Measurements from ENCODE around the gene KRTAP1-3.
"Not testable (repeated sequence)": the region's sequence is repeated elsewhere in the genome, so short reads cannot be mapped to it uniquely, and the experiment has no call there.

Gene KRTAP1-3, protein sequence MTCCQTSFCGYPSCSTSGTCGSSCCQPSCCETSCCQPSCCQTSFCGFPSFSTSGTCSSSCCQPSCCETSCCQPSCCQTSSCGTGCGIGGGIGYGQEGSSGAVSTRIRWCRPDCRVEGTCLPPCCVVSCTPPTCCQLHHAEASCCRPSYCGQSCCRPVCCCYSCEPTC

GRCh38 chr17:41034346-41034935, at the start of gene KRTAP1-3:
Gene KRTAP1-3, minus strand, starts transcription at chr17:41034874. Its CDS starts 53 bp downstream, at chr17:41034821.
- DNase-seq = not testable (repeated sequence)

DNA sequence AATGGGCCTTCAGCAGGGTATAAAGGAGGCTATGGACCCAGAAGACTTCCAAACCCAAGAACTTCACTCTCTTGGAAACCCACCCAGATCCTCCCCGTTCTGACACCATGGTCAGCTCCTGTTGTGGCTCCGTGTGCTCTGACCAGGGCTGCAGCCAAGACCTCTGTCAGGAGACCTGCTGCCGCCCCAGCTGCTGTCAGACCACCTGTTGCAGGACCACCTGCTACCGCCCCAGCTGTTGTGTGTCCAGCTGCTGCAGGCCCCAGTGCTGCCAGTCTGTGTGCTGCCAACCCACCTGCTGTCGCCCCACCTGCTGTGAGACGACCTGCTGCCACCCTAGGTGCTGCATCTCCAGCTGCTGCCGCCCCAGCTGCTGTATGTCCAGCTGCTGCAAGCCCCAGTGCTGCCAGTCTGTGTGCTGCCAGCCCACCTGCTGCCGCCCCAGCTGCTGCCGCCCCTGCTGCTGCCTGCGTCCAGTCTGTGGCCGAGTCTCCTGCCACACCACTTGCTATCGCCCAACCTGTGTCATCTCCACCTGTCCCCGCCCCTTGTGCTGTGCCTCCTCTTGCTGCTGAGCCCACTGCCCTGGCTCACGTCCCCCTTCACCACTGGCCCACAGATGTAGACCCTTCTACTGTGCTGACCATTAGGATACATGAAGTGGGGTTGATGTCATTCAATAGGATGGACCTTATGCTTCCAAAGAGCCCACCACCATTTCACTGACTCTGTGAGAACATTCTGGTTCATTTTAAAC, 49.6 kb upstream of the KRTAP1-3 start, which contains the start of gene KRTAP4-7:
Gene KRTAP4-7 (plus strand): TSS at position 51 of the 757 bp plus-strand sequence. CDS start 57 bp downstream, at position 108.
- not testable (repeated sequence) for DNase-seq

GRCh38 chr17:41083427-41083826, 48.8 kb upstream of the KRTAP1-3 start:
- not testable (repeated sequence) for DNase-seq

DNA sequence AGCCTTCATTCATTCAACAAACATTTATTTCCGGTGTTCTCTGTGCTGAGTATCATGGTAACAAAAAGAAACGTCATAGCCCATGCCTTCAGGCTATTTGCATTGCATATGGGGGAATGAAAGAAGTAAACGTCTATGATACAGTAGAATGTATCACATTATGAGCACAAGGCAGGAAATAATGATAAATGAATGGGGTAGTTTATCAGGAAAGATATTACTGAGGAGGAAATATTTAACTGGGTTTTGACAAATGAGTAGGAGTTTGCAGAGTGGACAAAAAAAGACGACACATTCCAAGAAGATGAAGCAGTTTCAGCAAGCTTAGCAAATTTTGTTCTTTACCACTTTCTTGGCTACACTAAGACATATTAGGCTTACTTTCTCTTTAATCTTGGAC, 48.0 kb upstream of the KRTAP1-3 start:
- no peak for DNase-seq

DNA sequence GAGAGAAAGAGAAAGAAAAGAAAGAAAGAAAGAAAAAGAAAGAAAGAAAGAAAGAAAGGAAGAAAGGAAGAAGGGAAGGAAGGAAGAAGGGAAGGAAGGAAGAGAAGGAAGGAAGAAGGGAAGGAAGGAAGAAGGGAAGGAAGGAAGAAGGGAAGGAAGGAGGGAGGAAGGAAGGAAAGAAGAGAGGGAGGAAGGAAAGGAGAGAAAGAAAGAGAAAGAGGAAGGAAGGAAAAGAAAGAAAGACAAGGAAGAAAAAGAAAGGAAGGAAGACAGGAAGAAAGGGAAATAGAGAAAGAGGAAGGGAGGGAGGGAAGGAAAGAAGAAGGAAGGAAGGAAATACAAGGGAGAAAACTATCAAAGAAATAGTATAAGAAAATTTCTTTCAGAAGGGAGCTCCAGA, 42.1 kb upstream of the KRTAP1-3 start:
- DNase-seq = no peak

GRCh38 chr17:41073676-41074075, 39.0 kb upstream of the KRTAP1-3 start:
- no peak for DNase-seq

- DNase-seq = no peak
Observed at GRCh38 chr17:41071606-41072360, 37.1 kb upstream of the KRTAP1-3 start.

- no peak for DNase-seq
Observed at GRCh38 chr17:41069031-41069430, 34.4 kb upstream of the KRTAP1-3 start.

- no peak for DNase-seq
Observed at GRCh38 chr17:41067281-41067680, 32.6 kb upstream of the KRTAP1-3 start.

DNA sequence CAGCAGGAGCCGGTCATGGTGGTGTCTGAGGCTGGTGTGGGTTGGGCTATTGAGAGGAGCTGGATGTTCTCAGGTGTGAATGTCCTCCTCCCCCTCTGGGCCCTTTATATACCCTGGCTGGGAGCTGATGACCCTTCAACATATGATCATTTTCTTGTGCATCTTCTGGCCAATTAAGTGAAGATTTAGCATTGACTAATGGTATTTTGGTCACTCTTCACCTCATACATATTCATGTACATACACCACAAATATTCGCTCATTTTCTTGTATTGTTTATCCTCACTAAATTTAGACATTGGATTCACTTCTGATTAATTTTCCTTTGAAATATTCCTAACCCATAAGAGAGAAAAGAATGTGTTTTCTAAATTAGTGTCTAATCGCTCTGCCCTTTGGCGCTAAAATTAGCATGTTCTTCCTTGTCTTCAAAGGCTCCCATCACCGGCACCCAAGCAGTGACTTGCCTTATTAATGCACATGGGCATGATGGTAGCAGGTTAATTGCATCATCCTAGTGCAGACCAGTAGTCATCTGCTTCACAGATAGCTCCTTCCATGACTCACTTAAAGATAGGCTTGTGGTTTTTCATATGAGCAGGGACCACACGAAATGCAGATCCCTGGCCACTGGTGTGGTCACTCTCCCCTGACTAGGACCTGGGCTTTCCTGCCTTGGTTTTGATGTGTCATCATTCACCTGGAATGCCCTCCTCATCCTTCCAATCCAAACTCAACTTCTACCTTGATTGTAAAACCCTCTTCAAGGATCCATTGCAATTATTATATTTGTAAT, 31.4 kb upstream of the KRTAP1-3 start, which contains the start of gene KRTAP2-4:
Gene KRTAP2-4 (minus strand): TSS at position 51 of the 796 bp plus-strand sequence. CDS start 34 bp downstream, at position 17.
- DNase-seq = no peak

DNA sequence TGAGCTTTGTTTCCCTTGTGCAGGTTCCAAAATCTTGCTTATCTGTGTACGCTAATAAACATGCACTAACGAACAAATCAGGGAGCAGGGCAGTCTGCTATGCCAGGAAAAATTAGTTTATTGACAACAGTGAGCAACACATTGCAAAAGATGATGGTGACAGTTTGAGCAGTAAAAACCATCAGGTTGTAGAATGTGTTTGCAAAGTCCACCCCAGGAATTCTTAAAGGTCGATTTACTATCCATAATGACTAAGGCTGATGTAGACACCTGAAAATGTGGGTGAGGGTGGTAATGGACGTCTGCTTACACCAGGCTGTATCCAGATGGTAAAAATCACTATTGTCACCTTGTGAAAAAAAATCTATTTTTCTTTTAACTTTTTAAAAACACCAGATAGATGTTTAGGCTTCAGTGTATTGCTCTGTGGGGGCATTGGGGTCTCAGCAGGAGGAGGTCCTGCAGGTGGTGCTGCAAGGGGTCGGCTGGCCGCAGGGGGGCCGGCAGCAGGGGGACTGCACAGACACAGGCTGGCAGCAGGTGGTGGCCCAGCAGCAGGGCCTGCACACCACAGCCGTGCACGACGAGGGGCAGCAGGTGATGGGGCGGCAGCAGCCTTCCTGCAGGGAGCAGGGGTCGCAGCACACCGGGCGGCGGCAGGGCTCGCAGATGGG, 30.5 kb upstream of the KRTAP1-3 start:
- DNase-seq = not testable (repeated sequence)

- no peak for DNase-seq
Observed at GRCh38 chr17:41064301-41064700, 29.6 kb upstream of the KRTAP1-3 start.

- DNase-seq = no peak
Observed at GRCh38 chr17:41063449-41063848, 28.8 kb upstream of the KRTAP1-3 start.

DNA sequence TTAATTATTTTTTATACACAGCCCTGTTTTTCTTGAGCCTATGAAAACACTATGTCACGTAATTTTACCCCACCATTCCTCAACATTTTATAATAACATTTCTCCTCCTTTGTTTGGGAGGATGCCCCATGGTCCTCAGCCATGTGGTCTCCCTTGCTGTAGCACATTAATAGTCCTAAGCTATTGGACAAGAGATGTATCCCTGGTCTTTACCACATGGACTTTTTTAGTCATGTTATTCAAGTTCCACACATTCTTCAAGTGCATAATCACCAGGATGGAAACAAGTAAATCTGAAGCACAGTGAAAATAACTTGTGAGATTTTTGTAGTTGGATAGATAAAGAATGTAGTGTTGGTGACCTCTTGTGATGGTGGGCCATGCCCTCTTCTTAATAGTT, 27.3 kb upstream of the KRTAP1-3 start:
- DNase-seq = no peak

DNA sequence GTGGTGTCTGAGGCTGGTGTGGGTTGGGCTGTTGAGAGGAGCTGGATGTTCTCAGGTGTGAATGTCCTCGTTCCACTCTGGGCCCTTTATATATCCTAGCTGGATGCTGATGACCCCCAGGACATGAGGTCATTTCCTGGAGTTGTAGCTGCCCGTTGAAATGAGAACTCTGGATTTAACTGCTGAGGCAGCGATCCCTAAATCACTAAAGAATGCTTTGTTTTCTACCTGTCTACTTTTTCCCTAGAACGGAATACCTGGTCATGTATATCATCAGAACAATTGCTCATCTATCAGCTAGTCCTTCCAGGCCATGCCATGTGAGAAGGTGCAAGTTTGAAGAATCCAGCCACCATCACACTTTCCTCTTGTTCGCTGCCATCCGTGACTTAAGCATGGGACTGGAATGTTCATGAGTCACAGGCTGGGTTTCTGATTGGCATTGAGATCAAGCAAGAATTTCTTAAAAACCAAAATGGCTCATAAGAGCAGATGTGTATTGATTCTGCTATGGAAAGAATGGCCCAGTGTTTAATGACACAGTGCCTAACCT, 25.5 kb upstream of the KRTAP1-3 start, which contains the start of gene KRTAP2-3:
Gene KRTAP2-3 (minus strand): TSS at position 63 of the 553 bp plus-strand sequence. CDS start 64 bp downstream, outside the sequence.
- DNase-seq = no peak

- not testable (repeated sequence) for DNase-seq
Observed at GRCh38 chr17:41059276-41060051, 24.8 kb upstream of the KRTAP1-3 start.

GRCh38 chr17:41058741-41059140, 24.1 kb upstream of the KRTAP1-3 start:
- no peak for DNase-seq

DNA sequence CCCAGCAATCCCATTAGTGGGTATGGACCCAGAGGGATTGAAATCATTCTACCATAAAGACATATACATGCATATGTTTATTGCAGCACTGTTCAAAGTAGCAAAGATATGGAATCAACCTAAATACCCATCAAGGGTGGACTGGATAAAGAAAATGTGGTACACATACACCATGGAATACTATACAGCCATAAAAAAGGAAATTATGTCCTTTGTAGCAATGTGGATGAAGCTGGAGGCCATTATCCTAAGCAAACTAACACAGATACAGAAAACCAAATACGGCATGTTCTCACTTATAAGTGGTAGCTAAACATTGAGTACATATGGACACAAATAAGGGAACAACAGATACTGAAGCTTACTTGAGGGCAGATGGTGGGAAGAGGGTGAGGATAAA, 22.9 kb upstream of the KRTAP1-3 start:
- DNase-seq = no peak

- not testable (repeated sequence) for DNase-seq
Observed at GRCh38 chr17:41055130-41055529, 20.5 kb upstream of the KRTAP1-3 start, which contains the start of gene KRTAP2-2. Gene KRTAP2-2, minus strand, starts transcription at chr17:41055230. Its CDS starts 19 bp downstream, at chr17:41055211.

- DNase-seq = not testable (repeated sequence)
Observed at GRCh38 chr17:41054556-41054955, 19.9 kb upstream of the KRTAP1-3 start.

All from right forelimb (tissue), 1 donor.